HG02938 (cell line): ENCODE measurements around the gene GRPR.
"Not testable (repeated sequence)": the region's sequence is repeated elsewhere in the genome, so short reads cannot be mapped to it uniquely, and the experiment has no call there.

ENCODE experiments used
- ATAC-seq: cut with Tn5 transposase; IDR thresholded peaks from one replicate; pipeline ENCODE4 v1.9.1; 2021; ENCODE audit warnings: mild to moderate bottlenecking, moderate library complexity; ENCODE audit not compliant: unreplicated experiment

The GRPR gene

GRCh38 chrX:16136080-16136479, 12.7 kb downstream of the GRPR start:
- no peak for ATAC-seq

- peak; percentile 82 for ATAC-seq
These were observed 14.2 kb downstream of the GRPR start for GRCh38 chrX:16137416-16138107.

GRCh38 chrX:16138108-16138427, 14.7 kb downstream of the GRPR start:
- peak; percentile 27 for ATAC-seq

- ATAC-seq = no peak
These were observed 17.1 kb downstream of the GRPR start for GRCh38 chrX:16140448-16140847.

- no peak for ATAC-seq
These were observed 17.6 kb downstream of the GRPR start for GRCh38 chrX:16140983-16141382.

- ATAC-seq = no peak
These were observed 18.3 kb downstream of the GRPR start for GRCh38 chrX:16141422-16142245.

- no peak for ATAC-seq
These were observed 18.8 kb downstream of the GRPR start for GRCh38 chrX:16142246-16142558.

GRCh38 chrX:16143968-16144367, 20.6 kb downstream of the GRPR start:
- ATAC-seq = no peak

- no peak for ATAC-seq
These were observed 21.1 kb downstream of the GRPR start for GRCh38 chrX:16144420-16144819.

GRCh38 chrX:16145093-16145492, 21.7 kb downstream of the GRPR start:
- not testable (repeated sequence) for ATAC-seq

GRCh38 chrX:16145656-16146055, 22.3 kb downstream of the GRPR start:
- no peak for ATAC-seq

- no peak for ATAC-seq
These were observed 25.5 kb downstream of the GRPR start for GRCh38 chrX:16148896-16149295.

- ATAC-seq = no peak
These were observed 32.3 kb downstream of the GRPR start for GRCh38 chrX:16155581-16156096.

GRCh38 chrX:16156692-16157331, 33.4 kb downstream of the GRPR start:
- ATAC-seq = no peak

- ATAC-seq = no peak
These were observed 37.4 kb downstream of the GRPR start for GRCh38 chrX:16160729-16161128.

- ATAC-seq = not testable (repeated sequence)
These were observed 37.8 kb downstream of the GRPR start for GRCh38 chrX:16161173-16161572.

GRCh38 chrX:16162391-16162790, 39.0 kb downstream of the GRPR start:
- no peak for ATAC-seq

GRCh38 chrX:16164748-16165147, 41.4 kb downstream of the GRPR start:
- no peak for ATAC-seq

- ATAC-seq = no peak
These were observed 43.8 kb downstream of the GRPR start, which contains the start of gene MAGEB17 for GRCh38 chrX:16167181-16167580. Gene MAGEB17, plus strand, starts transcription at chrX:16167481. Its CDS starts 2,902 bp downstream, at chrX:16170383.

- no peak for ATAC-seq
These were observed 47.7 kb downstream of the GRPR start for GRCh38 chrX:16171039-16171438.

GRCh38 chrX:16171944-16172343, 48.6 kb downstream of the GRPR start:
- ATAC-seq = no peak

GRCh38 chrX:16172391-16172790, 49.0 kb downstream of the GRPR start:
- no peak for ATAC-seq
